GM10266 (cell line): ENCODE results near the gene PLEKHN1.

Experiments
- DNase-seq: peaks from one replicate; pipeline ENCODE4 v3.0.0; 2012; ENCODE audit errors: extremely low spot score
- CTCF ChIP-seq: IDR thresholded peaks from 2 replicates; pipeline ENCODE4 v1.5.1; 2012; ENCODE audit warnings: mild to moderate bottlenecking, low read depth; ENCODE audit not compliant: control insufficient read depth, insufficient read depth; ENCODE audit errors: missing control alignments

PLEKHN1 gene

GRCh38 chr1:1024771-1025699 lies 58.8 kb downstream of the PLEKHN1 start:
- no peak for TF ChIP-seq CTCF

More at GRCh38 chr1:1024771-1025699, 58.8 kb downstream of the PLEKHN1 start:
- no peak for DNase-seq
